HEK293 (cell line): ENCODE results near the gene HIC1.
A peak's percentile ranks its signal among the peaks of the same experiment; 100 is the strongest.

ENCODE experiments used
- GLIS1 ChIP-seq: fragments of 450-650 bp; formaldehyde crosslinking; IDR thresholded peaks from 2 replicates; pipeline ENCODE4 v1.5.1; 2016; ENCODE audit warnings: missing biosample characterization, missing genetic modification characterization
- HIC1 ChIP-seq: fragments of 450-650 bp; formaldehyde crosslinking; IDR thresholded peaks from 2 replicates; pipeline ENCODE4 v1.5.1; 2016; ENCODE audit warnings: missing biosample characterization, missing genetic modification characterization
- KLF10 ChIP-seq: fragments of 450-650 bp; IDR thresholded peaks from 2 replicates; pipeline ENCODE4 v1.5.1; 2018; ENCODE audit warnings: missing biosample characterization, mild to moderate bottlenecking, missing genetic modification characterization
- MYNN ChIP-seq: fragments of 450-650 bp; formaldehyde crosslinking; IDR thresholded peaks from 2 replicates; pipeline ENCODE4 v1.5.1; 2016; ENCODE audit warnings: missing biosample characterization, missing genetic modification characterization, borderline replicate concordance
- PATZ1 ChIP-seq: fragments of 450-650 bp; formaldehyde crosslinking; IDR thresholded peaks from 2 replicates; pipeline ENCODE4 v1.5.1; 2016; ENCODE audit warnings: missing biosample characterization, missing genetic modification characterization
- REPIN1 ChIP-seq: fragments of 450-650 bp; formaldehyde crosslinking; IDR thresholded peaks from 2 replicates; pipeline ENCODE4 v1.5.1; 2017; ENCODE audit warnings: missing biosample characterization, missing genetic modification characterization, low read depth
- SP3 ChIP-seq: fragments of 450-650 bp; formaldehyde crosslinking; IDR thresholded peaks from 2 replicates; pipeline ENCODE4 v1.5.1; 2016; ENCODE audit warnings: missing biosample characterization, missing genetic modification characterization
- ZBTB1 ChIP-seq: fragments of 450-650 bp; formaldehyde crosslinking; IDR thresholded peaks from 2 replicates; pipeline ENCODE4 v1.5.1; 2016; ENCODE audit warnings: missing biosample characterization, missing genetic modification characterization
- ZBTB20 ChIP-seq: fragments of 450-650 bp; formaldehyde crosslinking; IDR thresholded peaks from 2 replicates; pipeline ENCODE4 v1.5.1; 2016; ENCODE audit warnings: missing biosample characterization, missing genetic modification characterization
- ZBTB26 ChIP-seq: fragments of 450-650 bp; formaldehyde crosslinking; optimal IDR thresholded peaks from 2 replicates; pipeline ENCODE3; 2016; ENCODE audit warnings: missing biosample characterization, mild to moderate bottlenecking, missing genetic modification characterization
- ZBTB49 ChIP-seq: fragments of 450-650 bp; formaldehyde crosslinking; IDR thresholded peaks from 2 replicates; pipeline ENCODE4 v1.5.1; 2016; ENCODE audit warnings: missing biosample characterization, missing genetic modification characterization, low read depth
- ZNF335 ChIP-seq: fragments of 450-650 bp; formaldehyde crosslinking; conservative IDR thresholded peaks from 2 replicates; pipeline ENCODE4 v1.5.1; 2016; ENCODE audit warnings: missing biosample characterization, missing genetic modification characterization
- ZNF394 ChIP-seq: fragments of 450-650 bp; formaldehyde crosslinking; IDR thresholded peaks from 2 replicates; pipeline ENCODE4 v1.5.1; 2016; ENCODE audit warnings: missing biosample characterization, missing genetic modification characterization, mild to moderate bottlenecking, moderate library complexity, borderline replicate concordance
- ZNF521 ChIP-seq: fragments of 450-650 bp; formaldehyde crosslinking; IDR thresholded peaks from 2 replicates; pipeline ENCODE4 v1.5.1; 2017; ENCODE audit warnings: missing biosample characterization, mild to moderate bottlenecking, missing genetic modification characterization
- ZNF660 ChIP-seq: fragments of 450-650 bp; IDR thresholded peaks from 2 replicates; pipeline ENCODE4 v1.5.1; 2018; ENCODE audit warnings: missing biosample characterization, mild to moderate bottlenecking, missing genetic modification characterization
- ZNF664 ChIP-seq: fragments of 450-650 bp; formaldehyde crosslinking; IDR thresholded peaks from 2 replicates; pipeline ENCODE4 v1.5.1; 2016; ENCODE audit warnings: missing biosample characterization, missing genetic modification characterization
- ZNF785 ChIP-seq: fragments of 450-650 bp; formaldehyde crosslinking; IDR thresholded peaks from 2 replicates; pipeline ENCODE4 v1.5.1; 2016; ENCODE audit warnings: missing biosample characterization, missing genetic modification characterization

HIC1 gene

GRCh38 chr17:2049333-2050299 is 5.3 kb upstream of the HIC1 start (continued):
- 0 out of 2 replicates have a peak, but pooled peaks have one; percentile 22 for TF ChIP-seq ZBTB20 (tag by site-specific recombination)
- 0 out of 2 replicates have a peak, but pooled peaks have one; percentile 27 for TF ChIP-seq ZNF394
- TF ChIP-seq HIC1 (tag by site-specific recombination): no peak
- peak; percentile 48; the same call in 1 of the 2 replicates for TF ChIP-seq GLIS1
- no peak for TF ChIP-seq PATZ1 (tag by site-specific recombination)
- TF ChIP-seq ZBTB49 (tag by site-specific recombination): no peak
- peak; percentile 79 for TF ChIP-seq ZNF664 (tag by site-specific recombination)
- TF ChIP-seq ZNF785: no peak
- TF ChIP-seq ZBTB26 (tag by site-specific recombination): peak; percentile 54
- TF ChIP-seq ZBTB1 (tag by site-specific recombination): no peak
- TF ChIP-seq MYNN (tag by site-specific recombination): 0 out of 2 replicates have a peak, but pooled peaks have one; percentile 34
- TF ChIP-seq SP3 (tag by site-specific recombination): no peak
- TF ChIP-seq ZNF660: peak; percentile 23
- TF ChIP-seq KLF10 (tag by site-specific recombination): peak; percentile 20; the same call in 1 of the 2 replicates
- 0 out of 2 replicates have a peak, but pooled peaks have one; percentile 9 for TF ChIP-seq ZNF335
- no peak for TF ChIP-seq ZNF521 (tag by site-specific recombination)
- TF ChIP-seq REPIN1 (tag by site-specific recombination): no peak
